ENCODE data around the gene ALDH5A1.

Gene ALDH5A1

GRCh38 chr6:24469811-24470210 is 25.0 kb upstream of the ALDH5A1 start:
- no peak overlapping the region for H3K4me3 ChIP-seq (replicated peaks; ENCODE audit: low read depth, low read length)
- TF ChIP-seq CTCF (IDR thresholded peaks at IDR 0.05; ENCODE audit: low read depth, low read length, missing control alignments) = no peak
- DNase-seq (ENCODE audit: extremely low read depth, low read depth) = no peak

GRCh38 chr6:24472181-24472580 is 22.6 kb upstream of the ALDH5A1 start:
- DNase-seq (ENCODE audit: extremely low read depth, low read depth) = no peak
- TF ChIP-seq CTCF (IDR thresholded peaks at IDR 0.05; ENCODE audit: low read depth, low read length, missing control alignments) = no peak
- no peak overlapping the region for H3K4me3 ChIP-seq (replicated peaks; ENCODE audit: low read depth, low read length)

- H3K4me3 ChIP-seq (replicated peaks; ENCODE audit: low read depth, low read length) = no peak overlapping the region
- TF ChIP-seq CTCF (IDR thresholded peaks at IDR 0.05; ENCODE audit: low read depth, low read length, missing control alignments) = no peak
- no peak for DNase-seq (ENCODE audit: extremely low read depth, low read depth)
These were observed 18.1 kb upstream of the ALDH5A1 start for GRCh38 chr6:24476631-24477030.

- no peak overlapping the region for H3K4me3 ChIP-seq (replicated peaks; ENCODE audit: low read depth, low read length)
- no peak for TF ChIP-seq CTCF (IDR thresholded peaks at IDR 0.05; ENCODE audit: low read depth, low read length, missing control alignments)
- DNase-seq (ENCODE audit: extremely low read depth, low read depth) = no peak
These were observed 17.7 kb upstream of the ALDH5A1 start for GRCh38 chr6:24477070-24477469.

- no peak overlapping the region for H3K4me3 ChIP-seq (replicated peaks; ENCODE audit: low read depth, low read length)
- no peak for TF ChIP-seq CTCF (IDR thresholded peaks at IDR 0.05; ENCODE audit: low read depth, low read length, missing control alignments)
- no peak for DNase-seq (ENCODE audit: extremely low read depth, low read depth)
These were observed 15.9 kb upstream of the ALDH5A1 start for GRCh38 chr6:24478903-24479302.

- TF ChIP-seq CTCF (IDR thresholded peaks at IDR 0.05; ENCODE audit: low read depth, low read length, missing control alignments) = no peak
- no peak for DNase-seq (ENCODE audit: extremely low read depth, low read depth)
These were observed 14.1 kb upstream of the ALDH5A1 start for GRCh38 chr6:24480705-24481104.

GRCh38 chr6:24481449-24481848 is 13.3 kb upstream of the ALDH5A1 start:
- TF ChIP-seq CTCF (IDR thresholded peaks at IDR 0.05; ENCODE audit: low read depth, low read length, missing control alignments) = no peak
- no peak for DNase-seq (ENCODE audit: extremely low read depth, low read depth)

More at GRCh38 chr6:24480705-24481104, 14.1 kb upstream of the ALDH5A1 start:
- no peak overlapping the region for H3K4me3 ChIP-seq (replicated peaks; ENCODE audit: low read depth, low read length)

More at GRCh38 chr6:24481449-24481848, 13.3 kb upstream of the ALDH5A1 start:
- H3K4me3 ChIP-seq (replicated peaks; ENCODE audit: low read depth, low read length) = no peak overlapping the region
